Mesendoderm (in vitro differentiated cells): ENCODE measurements around the gene ADAM12.

ENCODE experiments used
- DNase-seq: peaks from one replicate; pipeline ENCODE4 v3.0.0; 2013
- H2AK5ac ChIP-seq: 2 replicates; pipeline ENCODE4 v1.6.1; 2013; ENCODE audit warnings: low read length, inconsistent platforms
- H2BK120ac ChIP-seq: 2 replicates; pipeline ENCODE4 v1.6.1; 2013; ENCODE audit warnings: low read depth, mild to moderate bottlenecking, low read length, moderate library complexity, mixed read lengths
- H2BK15ac ChIP-seq: replicated peaks from 2 replicates; pipeline ENCODE4 v1.6.1; 2013; ENCODE audit warnings: low read depth, mild to moderate bottlenecking, moderate library complexity
- H2BK5ac ChIP-seq: 2 replicates; pipeline ENCODE4 v1.6.1; 2013; ENCODE audit warnings: low read length, inconsistent platforms
- H3K18ac ChIP-seq: 2 replicates; pipeline ENCODE4 v1.6.1; 2013; ENCODE audit warnings: mild to moderate bottlenecking, low read length, mixed read lengths
- H3K23ac ChIP-seq: one replicate; pipeline ENCODE4 v1.6.1; 2013; ENCODE audit warnings: low read length
- H3K27ac ChIP-seq: 2 replicates; pipeline ENCODE4 v1.5.1; 2013; ENCODE audit warnings: low read depth, mild to moderate bottlenecking, inconsistent platforms, low read length, moderate library complexity
- H3K27me3 ChIP-seq: 2 replicates; pipeline ENCODE4 v1.6.1; 2013; ENCODE audit warnings: low read length, control low read depth, mild to moderate bottlenecking, inconsistent platforms; ENCODE audit not compliant: insufficient read depth, poor library complexity
- H3K36me3 ChIP-seq: 2 replicates; pipeline ENCODE4 v1.6.1; 2013; ENCODE audit warnings: low read length, inconsistent platforms; ENCODE audit not compliant: control insufficient read depth, insufficient read depth
- H3K4ac ChIP-seq: one replicate; pipeline ENCODE4 v1.6.1; 2013; ENCODE audit warnings: low read depth, mild to moderate bottlenecking, low read length, moderate library complexity
- H3K4me1 ChIP-seq: 2 replicates; pipeline ENCODE4 v1.6.1; 2013; ENCODE audit warnings: low read depth, low read length, inconsistent platforms; ENCODE audit not compliant: control insufficient read depth
- H3K4me2 ChIP-seq: 2 replicates; pipeline ENCODE4 v1.6.1; 2013; ENCODE audit warnings: low read length
- H3K4me3 ChIP-seq: 2 replicates; pipeline ENCODE4 v1.5.1; 2013; ENCODE audit warnings: mild to moderate bottlenecking, low read length
- H3K56ac ChIP-seq: one replicate; pipeline ENCODE4 v1.6.1; 2013; ENCODE audit warnings: low read length
- H3K79me1 ChIP-seq: 2 replicates; pipeline ENCODE4 v1.6.1; 2013; ENCODE audit warnings: low read length, inconsistent platforms
- H3K79me2 ChIP-seq: 2 replicates; pipeline ENCODE4 v1.6.1; 2013; ENCODE audit warnings: mild to moderate bottlenecking, low read length; ENCODE audit not compliant: control insufficient read depth, insufficient read depth
- H3K9ac ChIP-seq: 2 replicates; pipeline ENCODE4 v1.6.1; 2013; ENCODE audit warnings: low read length, inconsistent platforms
- H4K5ac ChIP-seq: one replicate; pipeline ENCODE4 v1.6.1; 2013; ENCODE audit warnings: low read length
- H4K8ac ChIP-seq: one replicate; pipeline ENCODE4 v1.6.1; 2013; ENCODE audit warnings: low read depth, mild to moderate bottlenecking, control low read depth, low read length, moderate library complexity
- WGBS: extraction: QIAGEN DNeasy Blood & Tissue Kit; methylation state at CpG from one replicate; pipeline ENCODE4 v1.1.7; 2013; ENCODE audit warnings: low lambda C conversion rate, missing lambda C conversion rate; ENCODE audit not compliant: insufficient coverage; ENCODE audit errors: extremely low coverage; 5-methylcytosine and 5-hydroxymethylcytosine counted together

The ADAM12 gene

DNA sequence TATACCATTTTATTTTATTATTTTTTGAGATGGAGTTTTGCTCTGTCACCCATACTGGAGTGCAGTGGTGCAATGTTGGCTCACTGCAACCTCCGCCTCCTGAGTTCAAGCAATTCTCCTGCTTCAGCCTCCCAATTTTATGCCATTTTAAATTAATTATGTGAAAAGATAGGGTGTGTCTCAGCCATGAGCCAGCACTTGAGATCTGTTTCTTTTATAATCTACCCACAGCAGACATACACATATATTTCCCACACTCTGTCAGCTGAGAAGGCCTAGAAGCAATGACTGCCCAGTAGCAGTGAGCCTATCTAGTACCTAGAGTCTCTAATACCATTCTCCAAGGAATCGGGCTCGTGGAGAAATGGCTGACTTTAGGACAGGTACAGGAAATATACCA lies 70.5 kb downstream of the ADAM12 start:
- H3K79me1 ChIP-seq, result no peaks in the 10 kb centered on the region
- H3K4me1 ChIP-seq, result no peaks in the 10 kb centered on the region
- H2AK5ac ChIP-seq, result no peak overlapping the region
- H4K8ac ChIP-seq, result no peak overlapping the region
- H3K36me3 ChIP-seq, result no peaks in the 10 kb centered on the region
- no peak overlapping the region for H3K4me3 ChIP-seq
- H3K79me2 ChIP-seq, result no peaks in the 10 kb centered on the region
- no peak overlapping the region for H3K56ac ChIP-seq
- WGBS, result no CpG with 5 or more reads among the region's 3 CpGs
- H3K27me3 ChIP-seq, result no peaks in the 10 kb centered on the region
- no peak overlapping the region for H3K23ac ChIP-seq
- H2BK5ac ChIP-seq, result no peak overlapping the region
- H2BK120ac ChIP-seq, result no peak overlapping the region
- H3K9ac ChIP-seq, result no peak overlapping the region
- no peak overlapping the region for H3K27ac ChIP-seq
- no peak overlapping the region for H2BK15ac ChIP-seq
- no peak overlapping the region for H3K4ac ChIP-seq
- H3K4me2 ChIP-seq, result no peak overlapping the region
- H3K18ac ChIP-seq, result no peak overlapping the region
- no peak overlapping the region for H4K5ac ChIP-seq
- DNase-seq, result no peak

DNA sequence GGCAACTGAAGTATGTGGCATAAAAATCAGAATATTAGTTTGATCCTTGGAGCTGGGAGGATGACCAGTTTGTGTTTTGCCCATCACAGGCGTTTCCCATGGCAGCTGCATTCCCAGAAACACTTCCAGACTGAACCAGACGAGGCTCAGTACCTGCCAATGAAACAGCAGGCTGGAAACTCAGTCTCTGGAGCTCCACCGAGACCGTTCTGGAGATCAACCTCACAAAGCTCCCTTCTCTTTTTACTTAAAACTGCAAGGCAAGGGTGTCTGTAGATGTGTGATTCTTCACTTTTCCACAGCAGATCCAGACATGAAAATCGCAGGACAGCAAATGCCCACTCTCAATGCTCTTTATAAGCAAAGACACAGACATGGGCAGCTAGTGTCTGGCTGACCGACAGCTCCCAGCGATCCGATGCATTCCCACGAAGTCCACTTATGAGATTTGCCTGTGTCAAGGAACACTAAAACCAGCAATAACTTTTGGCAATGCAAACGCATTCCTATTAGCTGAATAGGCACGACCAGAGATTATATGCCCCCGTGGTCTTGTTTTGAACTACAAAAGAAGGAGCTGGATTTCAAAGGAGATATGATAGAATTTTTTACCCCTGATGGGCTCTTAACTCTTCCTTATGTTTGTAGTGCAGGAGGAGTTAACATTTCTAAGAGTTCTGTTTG lies 72.6 kb downstream of the ADAM12 start:
- no peak overlapping the region for H3K56ac ChIP-seq
- WGBS, result no CpG with 5 or more reads among the region's 12 CpGs
- no peak overlapping the region for H3K4me3 ChIP-seq
- no peak overlapping the region for H3K23ac ChIP-seq
- no peak overlapping the region for H3K27ac ChIP-seq
- no peak overlapping the region for H2BK15ac ChIP-seq
- H3K4me2 ChIP-seq, result no peak overlapping the region
- H3K4me1 ChIP-seq, result no peaks in the 10 kb centered on the region
- no peak overlapping the region for H2AK5ac ChIP-seq
- no peak overlapping the region for H4K8ac ChIP-seq
- H3K18ac ChIP-seq, result no peak overlapping the region
- H2BK5ac ChIP-seq, result no peak overlapping the region
- H3K9ac ChIP-seq, result no peak overlapping the region
- no peaks in the 10 kb centered on the region for H3K36me3 ChIP-seq
- no peaks in the 10 kb centered on the region for H3K79me2 ChIP-seq
- H4K5ac ChIP-seq, result no peak overlapping the region
- no peak overlapping the region for H2BK120ac ChIP-seq
- no peak overlapping the region for H3K4ac ChIP-seq
- H3K79me1 ChIP-seq, result no peaks in the 10 kb centered on the region
- no peak for DNase-seq
- H3K27me3 ChIP-seq, result no peaks in the 10 kb centered on the region

DNA sequence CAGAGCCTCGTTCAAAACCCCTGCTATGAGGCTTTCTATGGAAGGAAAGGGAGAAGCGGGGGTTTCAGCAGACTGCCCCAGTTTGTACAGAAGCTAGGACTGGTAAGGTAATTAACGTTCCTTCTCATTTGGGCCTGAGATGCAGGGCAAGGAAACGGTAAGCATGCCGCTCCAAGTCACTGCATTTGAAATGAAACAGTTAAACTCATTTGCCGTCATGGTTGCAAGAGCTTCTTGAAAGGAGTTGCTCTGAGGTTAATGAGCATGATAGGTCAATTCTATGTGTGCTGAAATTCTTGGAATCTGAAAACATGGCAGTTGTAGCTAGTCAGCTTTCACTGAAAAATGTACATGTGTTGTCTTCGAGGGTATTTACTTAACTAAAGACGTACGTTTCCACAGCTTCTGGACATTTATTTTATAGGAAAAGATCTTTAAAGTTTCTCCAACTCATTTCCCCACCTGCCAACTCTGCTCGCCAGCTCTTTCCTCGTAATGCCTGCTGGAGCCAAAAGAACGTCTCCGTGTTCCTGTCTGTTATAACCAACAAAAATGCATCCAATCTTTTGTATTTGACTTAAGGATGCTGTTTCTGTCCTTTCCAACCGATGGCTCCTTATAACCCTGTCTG lies 73.3 kb downstream of the ADAM12 start:
- Histone ChIP-seq H2BK120ac (no peak overlapping the region), H3K9ac (no peak overlapping the region), H3K4me2 (no peak overlapping the region), H3K36me3 (no peaks in the 10 kb centered on the region), H3K4me1 (no peaks in the 10 kb centered on the region), H3K56ac (no peak overlapping the region), H2AK5ac (no peak overlapping the region), H4K8ac (no peak overlapping the region), H2BK15ac (no peak overlapping the region), H3K27me3 (no peaks in the 10 kb centered on the region), H4K5ac (no peak overlapping the region), H3K79me2 (no peaks in the 10 kb centered on the region), H3K23ac (no peak overlapping the region), H3K4me3 (no peak overlapping the region), H3K18ac (no peak overlapping the region), H3K27ac (no peak overlapping the region), H3K4ac (no peak overlapping the region), H2BK5ac (no peak overlapping the region), H3K79me1 (no peaks in the 10 kb centered on the region)
- DNase-seq, result no peak
- no CpG with 5 or more reads among the region's 14 CpGs for WGBS

DNA sequence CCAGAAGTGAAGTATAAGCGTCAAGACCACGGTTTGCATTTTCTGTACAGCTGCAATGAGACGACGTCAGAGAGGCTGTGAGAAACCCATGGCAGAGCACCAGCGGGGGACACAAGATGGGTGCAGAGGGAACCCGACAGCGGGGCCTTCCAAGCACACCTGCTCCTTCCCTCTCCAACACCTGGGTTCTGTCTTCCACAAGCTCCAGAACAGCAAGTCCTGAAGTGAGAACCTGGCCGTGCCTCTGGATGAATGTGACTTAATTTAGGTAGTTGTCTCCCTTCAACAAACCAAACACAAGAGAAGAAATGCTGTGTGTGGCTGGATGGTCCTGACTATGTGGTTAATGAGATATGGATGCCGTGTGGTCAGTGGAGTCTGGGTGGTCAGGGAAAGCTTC lies 76.1 kb downstream of the ADAM12 start:
- Histone ChIP-seq H3K23ac (no peak overlapping the region), H3K56ac (no peak overlapping the region), H2AK5ac (no peak overlapping the region), H3K79me2 (no peaks in the 10 kb centered on the region), H3K27ac (no peak overlapping the region), H3K36me3 (no peaks in the 10 kb centered on the region), H3K4me1 (no peaks in the 10 kb centered on the region), H3K4ac (no peak overlapping the region), H3K27me3 (no peaks in the 10 kb centered on the region), H2BK5ac (no peak overlapping the region), H3K4me3 (no peak overlapping the region), H3K79me1 (no peaks in the 10 kb centered on the region), H4K5ac (no peak overlapping the region), H2BK120ac (no peak overlapping the region), H3K4me2 (no peak overlapping the region), H3K9ac (no peak overlapping the region), H2BK15ac (no peak overlapping the region), H3K18ac (no peak overlapping the region), H4K8ac (no peak overlapping the region)
- WGBS, result no CpG with 5 or more reads among the region's 9 CpGs
- no peak for DNase-seq

DNA sequence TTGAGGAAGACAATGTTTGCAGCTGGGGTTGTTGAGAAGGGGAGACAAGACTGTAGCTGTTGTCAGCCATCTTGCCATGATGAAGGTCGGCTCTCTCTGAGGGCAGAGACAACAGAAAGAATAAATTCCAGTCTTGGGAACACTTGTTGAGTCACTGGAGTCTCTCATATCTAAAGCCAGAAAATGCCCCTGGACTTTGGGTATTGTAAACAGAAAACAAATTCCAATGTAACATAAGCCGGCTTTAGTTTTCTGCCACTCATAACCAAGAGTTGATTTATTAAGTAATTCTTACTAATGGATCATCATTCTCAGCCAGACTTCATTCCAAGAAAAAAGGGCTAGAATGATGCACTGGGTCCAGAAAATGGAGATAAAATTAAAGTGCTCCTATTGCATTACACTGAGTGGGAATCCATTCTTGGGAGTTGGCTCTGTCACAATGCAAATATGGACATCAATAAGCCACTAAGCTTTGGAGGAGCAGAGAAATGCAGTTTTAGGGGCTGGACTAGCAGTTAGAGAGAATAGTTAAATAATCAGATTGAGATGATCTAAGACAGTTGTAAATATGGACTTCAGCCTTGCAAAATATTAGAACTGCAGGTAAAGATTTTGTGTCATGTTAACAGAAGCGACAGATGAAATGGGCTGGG lies 78.9 kb downstream of the ADAM12 start:
- no peak overlapping the region for H2AK5ac ChIP-seq
- no peak overlapping the region for H2BK120ac ChIP-seq
- no peak overlapping the region for H3K23ac ChIP-seq
- no peaks in the 10 kb centered on the region for H3K79me1 ChIP-seq
- no peaks in the 10 kb centered on the region for H3K36me3 ChIP-seq
- no peak overlapping the region for H3K4me2 ChIP-seq
- no peak overlapping the region for H4K5ac ChIP-seq
- no peak for DNase-seq
- no peaks in the 10 kb centered on the region for H3K4me1 ChIP-seq
- H3K9ac ChIP-seq, result no peak overlapping the region
- no peak overlapping the region for H3K56ac ChIP-seq
- no peak overlapping the region for H3K4ac ChIP-seq
- no peak overlapping the region for H3K4me3 ChIP-seq
- WGBS, result no CpG with 5 or more reads among the region's 3 CpGs
- no peaks in the 10 kb centered on the region for H3K79me2 ChIP-seq
- H2BK5ac ChIP-seq, result no peak overlapping the region
- no peak overlapping the region for H2BK15ac ChIP-seq
- H3K27ac ChIP-seq, result no peak overlapping the region
- no peak overlapping the region for H4K8ac ChIP-seq
- H3K27me3 ChIP-seq, result no peaks in the 10 kb centered on the region
- no peak overlapping the region for H3K18ac ChIP-seq
